MM.1S (cell line): ENCODE results near the gene EDARADD.

Experiments
- DNase-seq: peaks from one replicate; pipeline ENCODE4 v3.0.0-alpha.2; 2015
- H2AFZ ChIP-seq: fragments of 300-600 bp; sonication (generic); 2 replicates; pipeline ENCODE4 v1.6.0; 2016; ENCODE audit warnings: antibody characterized with exemption, low read length
- H3F3A ChIP-seq: fragments of 300-600 bp; sonication (generic); 2 replicates; pipeline ENCODE4 v1.6.1; 2016; ENCODE audit warnings: mild to moderate bottlenecking, antibody characterized with exemption, low read length, moderate library complexity, mixed read lengths; ENCODE audit not compliant: insufficient read depth
- H3K27ac ChIP-seq: fragments of 300-600 bp; sonication (generic); 2 replicates; pipeline ENCODE4 v1.5.1; 2016; ENCODE audit warnings: mild to moderate bottlenecking, low read length
- H3K27me3 ChIP-seq: fragments of 300-600 bp; sonication (generic); replicated peaks from 2 replicates; pipeline ENCODE4 v1.6.0; 2016; ENCODE audit warnings: low read length; ENCODE audit not compliant: insufficient read depth
- H3K36me3 ChIP-seq: fragments of 300-600 bp; sonication (generic); replicated peaks from 2 replicates; pipeline ENCODE4 v1.6.1; 2016; ENCODE audit warnings: mild to moderate bottlenecking, low read length, mixed read lengths; ENCODE audit not compliant: insufficient read depth
- H3K4me1 ChIP-seq: fragments of 300-600 bp; sonication (generic); 2 replicates; pipeline ENCODE4 v1.6.1; 2016; ENCODE audit warnings: low read length, mixed read lengths
- H3K4me2 ChIP-seq: fragments of 300-600 bp; sonication (generic); 2 replicates; pipeline ENCODE4 v1.6.0; 2016; ENCODE audit warnings: low read depth, low read length
- H3K4me3 ChIP-seq: fragments of 300-600 bp; sonication (generic); 2 replicates; pipeline ENCODE4 v1.5.1; 2016; ENCODE audit warnings: low read length, mixed read lengths
- H3K79me2 ChIP-seq: fragments of 300-600 bp; sonication (generic); 2 replicates; pipeline ENCODE4 v1.6.1; 2016; ENCODE audit warnings: mixed run types, low read length, mixed read lengths
- H3K9ac ChIP-seq: fragments of 300-600 bp; sonication (generic); 2 replicates; pipeline ENCODE4 v1.6.1; 2016; ENCODE audit warnings: low read length, mixed read lengths
- H3K9me2 ChIP-seq: fragments of 300-600 bp; sonication (generic); replicated peaks from 2 replicates; pipeline ENCODE4 v1.6.1; 2016; ENCODE audit warnings: mild to moderate bottlenecking, low read length, mixed read lengths; ENCODE audit not compliant: insufficient read depth
- H3K9me3 ChIP-seq: fragments of 300-600 bp; sonication (generic); replicated peaks from 2 replicates; pipeline ENCODE4 v1.6.1; 2016; ENCODE audit warnings: mild to moderate bottlenecking, low read length, mixed read lengths; ENCODE audit not compliant: insufficient read depth
- H4K20me1 ChIP-seq: fragments of 300-600 bp; sonication (generic); 2 replicates; pipeline ENCODE4 v1.6.1; 2016; ENCODE audit warnings: mild to moderate bottlenecking, low read length, moderate library complexity, mixed read lengths; ENCODE audit not compliant: insufficient read depth
- EZH2 ChIP-seq: fragments of 300-600 bp; sonication (generic); optimal IDR thresholded peaks from 2 replicates; pipeline ENCODE3; 2017; ENCODE audit warnings: low read depth, mild to moderate bottlenecking, antibody characterized with exemption, low read length, mixed read lengths
- EZH2phosphoT487 ChIP-seq: fragments of 300-600 bp; sonication (generic); IDR thresholded peaks from 2 replicates; pipeline ENCODE4 v1.6.1; 2018; ENCODE audit warnings: antibody characterized with exemption, low read length
- TF ChIP-seq, protein P1 (sequence below): fragments of 300-600 bp; sonication (generic); IDR thresholded peaks from 2 replicates; pipeline ENCODE4 v1.5.1; 2016; ENCODE audit warnings: antibody characterized with exemption, low read length, mixed read lengths

EDARADD gene

GRCh38 chr1:236354330-236355147 lies 39.5 kb upstream of the EDARADD start:
- Histone ChIP-seq H3K4me1 (no peaks in the 10 kb centered on the region), H3K79me2 (no peaks in the 10 kb centered on the region), H3K27ac (no peak overlapping the region), H3K9me3 (no peaks in the 10 kb centered on the region), H3K9me2 (no peaks in the 10 kb centered on the region), H3K36me3 (no peaks in the 10 kb centered on the region), H3K4me3 (no peak overlapping the region), H4K20me1 (no peaks in the 10 kb centered on the region), H3K4me2 (no peak overlapping the region), H3K27me3 (no peaks in the 10 kb centered on the region), H3F3A (no peaks in the 10 kb centered on the region), H2AFZ (no peak overlapping the region), H3K9ac (no peak overlapping the region)
- no peak for DNase-seq
- TF ChIP-seq EZH2 (no peak), EZH2phosphoT487 (no peak)
- TF ChIP-seq, protein P1, sequence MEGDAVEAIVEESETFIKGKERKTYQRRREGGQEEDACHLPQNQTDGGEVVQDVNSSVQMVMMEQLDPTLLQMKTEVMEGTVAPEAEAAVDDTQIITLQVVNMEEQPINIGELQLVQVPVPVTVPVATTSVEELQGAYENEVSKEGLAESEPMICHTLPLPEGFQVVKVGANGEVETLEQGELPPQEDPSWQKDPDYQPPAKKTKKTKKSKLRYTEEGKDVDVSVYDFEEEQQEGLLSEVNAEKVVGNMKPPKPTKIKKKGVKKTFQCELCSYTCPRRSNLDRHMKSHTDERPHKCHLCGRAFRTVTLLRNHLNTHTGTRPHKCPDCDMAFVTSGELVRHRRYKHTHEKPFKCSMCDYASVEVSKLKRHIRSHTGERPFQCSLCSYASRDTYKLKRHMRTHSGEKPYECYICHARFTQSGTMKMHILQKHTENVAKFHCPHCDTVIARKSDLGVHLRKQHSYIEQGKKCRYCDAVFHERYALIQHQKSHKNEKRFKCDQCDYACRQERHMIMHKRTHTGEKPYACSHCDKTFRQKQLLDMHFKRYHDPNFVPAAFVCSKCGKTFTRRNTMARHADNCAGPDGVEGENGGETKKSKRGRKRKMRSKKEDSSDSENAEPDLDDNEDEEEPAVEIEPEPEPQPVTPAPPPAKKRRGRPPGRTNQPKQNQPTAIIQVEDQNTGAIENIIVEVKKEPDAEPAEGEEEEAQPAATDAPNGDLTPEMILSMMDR = no peak

DNA sequence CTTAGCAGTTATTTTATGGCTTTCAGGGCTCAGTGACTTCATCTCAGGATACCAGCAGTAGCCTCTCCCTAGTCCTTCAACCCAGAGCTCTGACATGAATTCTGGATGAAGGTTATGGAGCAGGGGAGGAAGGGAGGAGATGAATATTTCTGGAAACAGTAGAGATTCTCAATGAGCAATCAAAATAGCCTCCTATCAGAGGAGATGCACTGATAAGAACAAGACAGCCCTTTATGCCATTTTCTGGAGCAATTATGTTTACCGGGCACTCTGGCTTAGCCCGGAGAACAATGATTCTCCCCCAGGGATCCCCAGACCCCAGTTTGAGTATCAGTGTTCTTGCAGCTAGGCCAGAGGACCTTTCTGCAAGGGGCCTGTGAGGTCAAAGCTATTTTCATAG lies 37.9 kb upstream of the EDARADD start:
- TF ChIP-seq, protein P1 = no peak
- TF ChIP-seq EZH2 (no peak), EZH2phosphoT487 (no peak)
- H3K9ac ChIP-seq = no peak overlapping the region
- no peaks in the 10 kb centered on the region for H4K20me1 ChIP-seq
- no peak overlapping the region for H2AFZ ChIP-seq
- no peak for DNase-seq
- no peaks in the 10 kb centered on the region for H3F3A ChIP-seq
- H3K27me3 ChIP-seq = no peaks in the 10 kb centered on the region
- no peaks in the 10 kb centered on the region for H3K79me2 ChIP-seq
- H3K4me1 ChIP-seq = no peaks in the 10 kb centered on the region
- H3K36me3 ChIP-seq = no peaks in the 10 kb centered on the region
- H3K9me2 ChIP-seq = no peaks in the 10 kb centered on the region
- no peaks in the 10 kb centered on the region for H3K9me3 ChIP-seq
- H3K4me3 ChIP-seq = no peak overlapping the region
- no peak overlapping the region for H3K4me2 ChIP-seq
- no peak overlapping the region for H3K27ac ChIP-seq

DNA sequence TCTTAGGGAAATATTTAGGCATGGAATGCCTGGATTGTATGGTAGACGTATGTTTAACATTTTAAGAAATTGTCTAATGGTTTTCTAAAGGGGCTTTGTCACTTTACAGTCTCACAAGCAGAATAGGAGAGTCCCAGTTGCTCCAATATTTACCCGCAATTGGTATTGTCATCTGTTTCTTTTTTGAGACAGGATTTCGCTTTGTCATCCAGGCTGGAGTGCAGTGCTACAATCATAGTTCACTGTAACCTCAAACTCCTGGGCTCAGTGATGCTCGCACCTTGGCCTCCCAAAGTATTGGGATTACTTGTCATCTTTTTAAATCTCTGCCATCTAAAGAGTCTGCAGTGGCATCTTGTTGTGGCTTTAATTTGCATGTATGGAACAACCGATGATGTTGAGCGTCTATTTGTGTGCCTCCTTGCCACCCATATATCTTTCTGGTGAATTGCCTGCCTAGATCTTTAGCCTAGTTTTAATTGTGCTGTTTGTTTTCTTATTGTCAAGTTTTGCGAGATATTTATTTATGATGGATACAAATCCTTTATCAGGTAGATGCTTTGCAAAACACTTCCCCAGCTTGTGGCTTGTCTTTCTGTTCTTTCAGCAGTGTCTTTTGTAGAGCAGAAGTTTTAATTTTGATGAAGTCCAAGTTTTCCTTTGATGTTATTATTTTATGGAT lies 32.0 kb upstream of the EDARADD start:
- H3K4me2 ChIP-seq = no peak overlapping the region
- no peaks in the 10 kb centered on the region for H3K9me2 ChIP-seq
- DNase-seq = no peak
- TF ChIP-seq, protein P1 = no peak
- TF ChIP-seq EZH2 (no peak), EZH2phosphoT487 (no peak)
- no peaks in the 10 kb centered on the region for H3K27me3 ChIP-seq
- H4K20me1 ChIP-seq = no peaks in the 10 kb centered on the region
- H3K79me2 ChIP-seq = no peaks in the 10 kb centered on the region
- H3K27ac ChIP-seq = no peak overlapping the region
- H3K4me1 ChIP-seq = no peaks in the 10 kb centered on the region
- no peak overlapping the region for H3K9ac ChIP-seq
- H3F3A ChIP-seq = no peaks in the 10 kb centered on the region
- no peak overlapping the region for H3K4me3 ChIP-seq
- H3K36me3 ChIP-seq = no peaks in the 10 kb centered on the region
- H3K9me3 ChIP-seq = no peaks in the 10 kb centered on the region
- H2AFZ ChIP-seq = no peak overlapping the region
